GM18858 (cell line): Measurements from ENCODE around the gene MYDGF.

Experiments used
- ATAC-seq: cut with Tn5 transposase; IDR thresholded peaks from one replicate; pipeline ENCODE4 v1.9.1; 2021; ENCODE audit not compliant: unreplicated experiment

MYDGF gene

GRCh38 chr19:4645718-4646117 lies 24.4 kb downstream of the MYDGF start:
- no peak for ATAC-seq

GRCh38 chr19:4642625-4643024 lies 27.5 kb downstream of the MYDGF start:
- ATAC-seq, result no peak

- no peak for ATAC-seq
Observed at GRCh38 chr19:4641132-4641531, 29.0 kb downstream of the MYDGF start.

GRCh38 chr19:4640247-4641000 lies 29.7 kb downstream of the MYDGF start:
- ATAC-seq, result no peak

- peak; percentile 13 for ATAC-seq
Observed at GRCh38 chr19:4639531-4640246, 30.5 kb downstream of the MYDGF start.

- ATAC-seq, result peak; percentile 53
Observed at GRCh38 chr19:4638828-4639530, 31.2 kb downstream of the MYDGF start, which contains the start of gene TNFAIP8L1. TNFAIP8L1 (plus strand) TSS chr19:4639516; CDS start chr19:4651870, 12,354 bp downstream.

GRCh38 chr19:4638317-4638716 lies 31.8 kb downstream of the MYDGF start:
- ATAC-seq, result no peak

GRCh38 chr19:4636761-4637160 lies 33.4 kb downstream of the MYDGF start:
- ATAC-seq, result no peak

GRCh38 chr19:4636151-4636717 lies 33.9 kb downstream of the MYDGF start:
- no peak for ATAC-seq

- ATAC-seq, result no peak
Observed at GRCh38 chr19:4635754-4636116, 34.4 kb downstream of the MYDGF start.

GRCh38 chr19:4633140-4633967 lies 36.8 kb downstream of the MYDGF start:
- ATAC-seq, result no peak

GRCh38 chr19:4624733-4625362 lies 45.3 kb downstream of the MYDGF start:
- no peak for ATAC-seq

- no peak for ATAC-seq
Observed at GRCh38 chr19:4624301-4624700, 45.8 kb downstream of the MYDGF start.

GRCh38 chr19:4622695-4623421 lies 47.3 kb downstream of the MYDGF start:
- no peak for ATAC-seq

GRCh38 chr19:4620675-4621074 lies 49.5 kb downstream of the MYDGF start:
- no peak for ATAC-seq

GRCh38 chr19:4619668-4620294 lies 50.4 kb downstream of the MYDGF start:
- no peak for ATAC-seq

- no peak for ATAC-seq
Observed at GRCh38 chr19:4618019-4618418, 52.1 kb downstream of the MYDGF start.

- ATAC-seq, result no peak
Observed at GRCh38 chr19:4613254-4613751, 56.8 kb downstream of the MYDGF start.
